ENCODE data around the gene PWWP2B. TPM values are rescaled to one million over a fixed set of nuclear protein-coding genes. Genes with fewer than 3 reads are reported as not detected.

Gene PWWP2B
- total RNA-seq, 1 donor = 8.2 TPM

- no peak for DNase-seq (ENCODE audit: low read depth)
- no peak for TF ChIP-seq CTCF (IDR thresholded peaks at IDR 0.05; ENCODE audit: insufficient read depth, low read depth, low read length)
- no peak overlapping the region for H3K4me3 ChIP-seq (ENCODE audit: low read depth, low read length)
These were observed 39.5 kb upstream of the PWWP2B start for GRCh38 chr10:132357286-132358058.

GRCh38 chr10:132359305-132360040, 37.5 kb upstream of the PWWP2B start:
- TF ChIP-seq CTCF (IDR thresholded peaks at IDR 0.05; ENCODE audit: insufficient read depth, low read depth, low read length) = no peak
- H3K4me3 ChIP-seq (ENCODE audit: low read depth, low read length) = no peak overlapping the region
- DNase-seq (ENCODE audit: low read depth) = no peak

GRCh38 chr10:132360766-132361447, 36.1 kb upstream of the PWWP2B start:
- peak; percentile 70 for TF ChIP-seq CTCF (IDR thresholded peaks at IDR 0.05; ENCODE audit: insufficient read depth, low read depth, low read length)
- DNase-seq (ENCODE audit: low read depth) = no peak
- no peak overlapping the region for H3K4me3 ChIP-seq (ENCODE audit: low read depth, low read length)

- no peak for DNase-seq (ENCODE audit: low read depth)
- no peak for TF ChIP-seq CTCF (IDR thresholded peaks at IDR 0.05; ENCODE audit: insufficient read depth, low read depth, low read length)
- no peak overlapping the region for H3K4me3 ChIP-seq (ENCODE audit: low read depth, low read length)
These were observed 35.4 kb upstream of the PWWP2B start for GRCh38 chr10:132361581-132362101.

- no peak for DNase-seq (ENCODE audit: low read depth)
- TF ChIP-seq CTCF (IDR thresholded peaks at IDR 0.05; ENCODE audit: insufficient read depth, low read depth, low read length) = no peak
- no peak overlapping the region for H3K4me3 ChIP-seq (ENCODE audit: low read depth, low read length)
These were observed 34.8 kb upstream of the PWWP2B start for GRCh38 chr10:132362151-132362611.

GRCh38 chr10:132363376-132363775, 33.6 kb upstream of the PWWP2B start:
- no peak for DNase-seq (ENCODE audit: low read depth)
- no peak overlapping the region for H3K4me3 ChIP-seq (ENCODE audit: low read depth, low read length)
- TF ChIP-seq CTCF (IDR thresholded peaks at IDR 0.05; ENCODE audit: insufficient read depth, low read depth, low read length) = no peak

All from fibroblast of villous mesenchyme (primary cell).